CD14-positive monocyte (primary cell): Measurements from ENCODE around the gene PFN1. TPM values are rescaled to one million over a fixed set of nuclear protein-coding genes. Genes with fewer than 3 reads are reported as not detected.

Source experiments
- DNase-seq, 3 donors: peaks; one replicate each; pipeline ENCODE4 v3.0.0-alpha.2; 2011 to 2022
- H2AFZ ChIP-seq: 2 replicates; pipeline ENCODE4 v1.6.0; 2012; ENCODE audit warnings: mild to moderate bottlenecking, low read depth, low read length, inconsistent platforms; ENCODE audit not compliant: insufficient read depth, poor library complexity, severe bottlenecking
- H3K27ac ChIP-seq, 2 donors: 1 replicate in 1 of 2; 2 replicates in 1 of 2; pipeline ENCODE4 v1.5.1; 2012 to 2013; ENCODE audit warnings: low read length in 2 of 2, control low read depth in 1 of 2, inconsistent platforms in 1 of 2, low read depth in 1 of 2, mild to moderate bottlenecking in 1 of 2
- H3K27me3 ChIP-seq, 2 donors: one replicate each; pipeline versions ENCODE4 v1.6.0 to v1.6.1; 2011 to 2013; ENCODE audit warnings: low read length in 2 of 2; ENCODE audit not compliant: control insufficient read depth in 2 of 2, insufficient read depth in 2 of 2
- H3K36me3 ChIP-seq, 2 donors: replicated peaks in 1 of 2; 1 replicate in 1 of 2; 2 replicates in 1 of 2; pipeline versions ENCODE4 v1.5.1 to v1.6.1; 2012 to 2013; ENCODE audit warnings: low read length in 2 of 2, control low read depth in 1 of 2, inconsistent platforms in 1 of 2, mild to moderate bottlenecking in 1 of 2; ENCODE audit not compliant: insufficient read depth in 2 of 2, control insufficient read depth in 1 of 2
- H3K4me1 ChIP-seq, 2 donors: 1 replicate in 1 of 2; 2 replicates in 1 of 2; pipeline versions ENCODE4 v1.5.1 to v1.6.1; 2012 to 2013; ENCODE audit warnings: low read length in 2 of 2, control low read depth in 1 of 2, inconsistent platforms in 1 of 2, mild to moderate bottlenecking in 1 of 2, moderate library complexity in 1 of 2; ENCODE audit not compliant: insufficient read depth in 2 of 2, control insufficient read depth in 1 of 2
- H3K4me2 ChIP-seq: replicated peaks from 2 replicates; pipeline ENCODE3; 2012; ENCODE audit warnings: low read length, moderate library complexity, mild to moderate bottlenecking; ENCODE audit not compliant: poor library complexity, severe bottlenecking; ENCODE audit errors: extremely low read depth
- H3K4me3 ChIP-seq, 3 experiments: fragments of 200-600 bp in 1 of 3; sonication (generic) in 1 of 3; replicated peaks in 1 of 3; 1 replicate in 2 of 3; 2 replicates in 1 of 3; pipeline ENCODE4 v1.5.1; 2011 to 2013; ENCODE audit warnings: low read length in 3 of 3, mild to moderate bottlenecking in 3 of 3, control low read depth in 2 of 3, low read depth in 2 of 3, inconsistent platforms in 1 of 3, moderate library complexity in 1 of 3
- H3K79me2 ChIP-seq: 2 replicates; pipeline ENCODE4 v1.6.0; 2012; ENCODE audit warnings: mild to moderate bottlenecking, control low read depth, inconsistent platforms, low read length, moderate library complexity; ENCODE audit not compliant: insufficient read depth
- H3K9ac ChIP-seq: 2 replicates; pipeline ENCODE4 v1.6.0; 2017; ENCODE audit warnings: low read length, mild to moderate bottlenecking; ENCODE audit not compliant: insufficient read depth, poor library complexity, severe bottlenecking
- H3K9me3 ChIP-seq, 2 donors: replicated peaks in 1 of 2; 1 replicate in 1 of 2; 2 replicates in 1 of 2; pipeline versions ENCODE4 v1.5.1 to v1.6.1; 2012 to 2013; ENCODE audit warnings: low read length in 2 of 2, control low read depth in 1 of 2; ENCODE audit not compliant: control insufficient read depth in 1 of 2, insufficient read depth in 1 of 2
- H4K20me1 ChIP-seq: 2 replicates; pipeline ENCODE4 v1.6.0; 2012; ENCODE audit warnings: mild to moderate bottlenecking, low read length, control low read depth, moderate library complexity; ENCODE audit not compliant: insufficient read depth
- H3K27ac Mint-ChIP-seq, 7 donors: one replicate each; pipeline ENCODE4 v1.8.0; 2020; ENCODE audit warnings: mild to moderate bottlenecking in 7 of 7, mixed read lengths in 7 of 7, moderate library complexity in 6 of 7, inconsistent platforms in 2 of 7
- H3K27me3 Mint-ChIP-seq, 3 donors: one replicate each; pipeline ENCODE4 v1.8.0; 2021 to 2022; ENCODE audit warnings: low read depth in 3 of 3, mild to moderate bottlenecking in 3 of 3, mixed read lengths in 3 of 3, moderate library complexity in 3 of 3, inconsistent platforms in 1 of 3
- H3K36me3 Mint-ChIP-seq, 2 donors: one replicate each; pipeline ENCODE4 v1.8.0; 2020; ENCODE audit warnings: mixed read lengths in 2 of 2, inconsistent platforms in 1 of 2, mild to moderate bottlenecking in 1 of 2
- H3K4me1 Mint-ChIP-seq: one replicate; pipeline ENCODE4 v1.8.0; 2020; ENCODE audit warnings: mild to moderate bottlenecking, mixed read lengths
- H3K4me3 Mint-ChIP-seq, 2 donors: one replicate each; pipeline ENCODE4 v1.8.0; 2020; ENCODE audit warnings: mild to moderate bottlenecking in 2 of 2, mixed read lengths in 2 of 2, moderate library complexity in 1 of 2
- H3K9me3 Mint-ChIP-seq, 7 donors: one replicate each; pipeline ENCODE4 v1.8.0; 2020 to 2022; ENCODE audit warnings: mixed read lengths in 7 of 7, mild to moderate bottlenecking in 6 of 7, moderate library complexity in 6 of 7, inconsistent platforms in 2 of 7
- CTCF ChIP-seq: fragments of 200-600 bp; IDR thresholded peaks from one replicate; pipeline ENCODE4 v1.8.0; 2022; ENCODE audit warnings: antibody characterized with exemption, mild to moderate bottlenecking
- WGBS: methylation state at CpG from one replicate; pipeline ENCODE4 v1.1.5; 2013; ENCODE audit warnings: missing lambda C conversion rate; ENCODE audit not compliant: insufficient coverage; 5-methylcytosine and 5-hydroxymethylcytosine counted together
- intact Hi-C, 2 donors: fragments of 100-400 bp; cut with micrococcal nuclease; formaldehyde crosslinking; loops; one replicate each; pipeline versions ENCODE4 v1.15.0 to v1.15.1; 2023
- polyA plus RNA-seq, 3 donors: library from polyadenylated mRNA; depleted of rRNA in 1 of 3; unstranded in 2 of 3; stranded (reverse) in 1 of 3; fragments of 300-500 nt in 2 of 3; fragments of >200 nt in 1 of 3; fragmentation: Illumina TruSeq in 2 of 3; gene quantifications; 1 replicate in 2 of 3; 2 replicates in 1 of 3; pipeline ENCODE4 v1.2.3, GENCODE V29; 2012 to 2021

Gene PFN1
- polyA plus RNA-seq, 3 donors: 842 to 1,613 (median 1,582) TPM

- H3K4me2 ChIP-seq: no peak overlapping the region
- H3K27ac Mint-ChIP-seq: peak overlapping the region in 2 of 7 donors; percentile 30 to 73
- H3K27ac ChIP-seq: no peak overlapping the region
- H3K4me3 ChIP-seq: no peak overlapping the region
- WGBS: 92% methylated on average over 8 of the region's 10 CpGs
- no peak overlapping the region for H3K4me3 Mint-ChIP-seq
- peaks cover 31 to 42% (median 35%) of the 10 kb centered on the region in 3 donors for H3K27me3 Mint-ChIP-seq
- peaks cover 30% of the 10 kb centered on the region for H3K4me1 Mint-ChIP-seq
- H3K36me3 ChIP-seq: peaks cover 53 to 55% of the 10 kb centered on the region in 2 donors
- H3K36me3 Mint-ChIP-seq: peaks cover 59 to 60% of the 10 kb centered on the region in 2 donors
- H3K9me3 Mint-ChIP-seq: peaks cover 0 to 12% (median 4%) of the 10 kb centered on the region in 7 donors
- no peak for TF ChIP-seq CTCF
- H2AFZ ChIP-seq: no peak overlapping the region
- H3K9me3 ChIP-seq: no peaks in the 10 kb centered on the region
- H3K27me3 ChIP-seq: peaks cover 0 to 26% of the 10 kb centered on the region in 2 donors
- intact Hi-C loops: no loop called here
- H3K4me1 ChIP-seq: peaks cover 34 to 38% of the 10 kb centered on the region in 2 donors
- peak in 1 of 3 donors; percentile 15 for DNase-seq
- no peaks in the 10 kb centered on the region for H4K20me1 ChIP-seq
- H3K79me2 ChIP-seq: no peaks in the 10 kb centered on the region
- no peak overlapping the region for H3K9ac ChIP-seq
Measured at GRCh38 chr17:4897198-4897687, 51.1 kb downstream of the PFN1 start.

- peaks cover 60 to 62% of the 10 kb centered on the region in 2 donors for H3K36me3 ChIP-seq
- WGBS: 96% methylated on average over 12 of the region's 27 CpGs
- H3K79me2 ChIP-seq: no peaks in the 10 kb centered on the region
- peaks cover 63 to 65% of the 10 kb centered on the region in 2 donors for H3K36me3 Mint-ChIP-seq
- intact Hi-C loops: no loop called here
- peaks cover 0 to 26% of the 10 kb centered on the region in 2 donors for H3K27me3 ChIP-seq
- H3K4me1 ChIP-seq: peaks cover 28 to 32% of the 10 kb centered on the region in 2 donors
- DNase-seq: peak in 1 of 3 donors; percentile 9
- H3K9ac ChIP-seq: no peak overlapping the region
- H3K4me3 Mint-ChIP-seq: no peak overlapping the region
- peaks cover 26 to 36% (median 29%) of the 10 kb centered on the region in 3 donors for H3K27me3 Mint-ChIP-seq
- no peak overlapping the region for H2AFZ ChIP-seq
- H3K4me1 Mint-ChIP-seq: peaks cover 25% of the 10 kb centered on the region
- no peaks in the 10 kb centered on the region for H3K9me3 ChIP-seq
- no peak for TF ChIP-seq CTCF
- H3K4me3 ChIP-seq: no peak overlapping the region
- H3K27ac ChIP-seq: no peak overlapping the region
- H3K9me3 Mint-ChIP-seq: peaks cover 0 to 12% (median 3%) of the 10 kb centered on the region in 7 donors
- peak overlapping the region in 5 of 7 donors; percentile 5 to 83 (median 42) for H3K27ac Mint-ChIP-seq
- H3K4me2 ChIP-seq: no peak overlapping the region
- H4K20me1 ChIP-seq: no peaks in the 10 kb centered on the region
Measured at GRCh38 chr17:4896332-4897197, 51.8 kb downstream of the PFN1 start.
